Caco-2 (cell line): ENCODE measurements around the gene KRT80. TPM values are rescaled to one million over a fixed set of nuclear protein-coding genes. Genes with fewer than 3 reads are reported as not detected.
A peak's percentile ranks its signal among the peaks of the same experiment; 100 is the strongest.

Experiments used
- BruUV-seq: library from RNA; stranded (reverse); fragments of 400-500 nt; replicated peaks from 2 replicates; lab custom pipeline; 2021; lab: Mats Ljungman, UMichigan
- CTCF ChIA-PET: fragments of 300-600 bp; sonication (Branson Sonifier 250); formaldehyde crosslinking; loops from one replicate; lab custom pipeline; 2022; ENCODE audit warnings: antibody characterized with exemption; lab: Charles Lee
- POLR2A ChIA-PET: fragments of 300-600 bp; sonication (Branson Sonifier 250); formaldehyde crosslinking; loops from one replicate; lab custom pipeline; 2022; ENCODE audit warnings: antibody characterized with exemption; lab: Charles Lee
- DNase-seq, 2 experiments: peaks; one replicate each; pipeline versions ENCODE4 v3.0.0 to v3.0.0-alpha.2; 2020 to 2022
- H3K27me3 ChIP-seq: replicated peaks from 2 replicates; pipeline ENCODE4 v1.6.0; 2011; ENCODE audit warnings: low read length; ENCODE audit not compliant: control insufficient read depth, insufficient read depth
- H3K36me3 ChIP-seq: 2 replicates; pipeline ENCODE4 v1.5.1; 2011; ENCODE audit warnings: low read length; ENCODE audit not compliant: control insufficient read depth, insufficient read depth
- H3K4me1 ChIP-seq: fragments of 250-450 bp; sonication (Bioruptor Pico); 2 replicates; pipeline ENCODE4 v1.5.1; 2020; ENCODE audit warnings: mild to moderate bottlenecking
- H3K4me3 ChIP-seq: 2 replicates; pipeline ENCODE4 v1.5.1; 2011; ENCODE audit warnings: low read depth, mild to moderate bottlenecking, control low read depth, low read length
- H3K9me3 ChIP-seq: fragments of 250-450 bp; sonication (Bioruptor Pico); 2 replicates; pipeline ENCODE4 v1.5.1; 2020; ENCODE audit warnings: mild to moderate bottlenecking, moderate library complexity
- H3K27ac Mint-ChIP-seq: one replicate; pipeline ENCODE4 v1.8.0; 2022; ENCODE audit warnings: mixed read lengths; ENCODE audit not compliant: unreplicated experiment
- H3K27me3 Mint-ChIP-seq: one replicate; pipeline ENCODE4 v1.8.0; 2022; ENCODE audit warnings: mixed read lengths; ENCODE audit not compliant: insufficient read depth, unreplicated experiment
- H3K36me3 Mint-ChIP-seq: one replicate; pipeline ENCODE4 v1.8.0; 2022; ENCODE audit warnings: mild to moderate bottlenecking, mixed read lengths; ENCODE audit not compliant: insufficient read depth, unreplicated experiment
- H3K4me1 Mint-ChIP-seq: one replicate; pipeline ENCODE4 v1.8.0; 2022; ENCODE audit warnings: low read depth, mixed read lengths; ENCODE audit not compliant: unreplicated experiment
- H3K4me3 Mint-ChIP-seq: one replicate; pipeline ENCODE4 v1.8.0; 2022; ENCODE audit warnings: mild to moderate bottlenecking, moderate library complexity, mixed read lengths; ENCODE audit not compliant: unreplicated experiment
- H3K9me3 Mint-ChIP-seq: one replicate; pipeline ENCODE4 v1.8.0; 2022; ENCODE audit warnings: mixed read lengths; ENCODE audit not compliant: unreplicated experiment
- CTCF ChIP-seq, 2 experiments: fragments of 200-600 bp in 1 of 2; IDR thresholded peaks; 1 replicate in 1 of 2; 2 replicates in 1 of 2; pipeline versions ENCODE4 v1.5.1 to v1.8.0; 2011 to 2022; ENCODE audit warnings: antibody characterized with exemption in 1 of 2, control low read depth in 1 of 2, inconsistent platforms in 1 of 2, low read depth in 1 of 2, low read length in 1 of 2, mild to moderate bottlenecking in 1 of 2, moderate library complexity in 1 of 2; ENCODE audit not compliant: insufficient read depth in 1 of 2, severe bottlenecking in 1 of 2, unreplicated experiment in 1 of 2
- intact Hi-C: fragments of 100-400 bp; cut with micrococcal nuclease; formaldehyde crosslinking; loops from one replicate; pipeline ENCODE4 v1.10.0; 2022; ENCODE audit not compliant: unreplicated experiment
- total RNA-seq: library from RNA; stranded (reverse); gene quantifications from 2 replicates; pipeline ENCODE4 v1.2.3, GENCODE V29; 2022

Gene KRT80
- total RNA-seq, 1 experiment from 2014 or later, result 0.29 TPM

GRCh38 chr12:52187206-52187605 lies 4.6 kb downstream of the KRT80 start:
- H3K27me3 ChIP-seq, result no peaks in the 10 kb centered on the region
- no peak overlapping the region for H3K4me3 ChIP-seq
- H3K27ac Mint-ChIP-seq, result peak overlapping the region; percentile 45
- H3K36me3 ChIP-seq, result no peaks in the 10 kb centered on the region
- BruUV-seq, result no TSS peak
- intact Hi-C loops, result no loop called here
- H3K4me3 Mint-ChIP-seq, result no peak overlapping the region
- peaks cover 11% of the 10 kb centered on the region for H3K4me1 Mint-ChIP-seq
- H3K9me3 ChIP-seq, result no peaks in the 10 kb centered on the region
- no peak for TF ChIP-seq CTCF (IDR thresholded peaks at IDR 0.05; ENCODE audit: insufficient read depth in 1 of 2, low read depth in 1 of 2, low read length in 1 of 2, severe bottlenecking in 1 of 2, unreplicated experiment in 1 of 2)
- no peaks in the 10 kb centered on the region for H3K27me3 Mint-ChIP-seq
- H3K9me3 Mint-ChIP-seq, result no peaks in the 10 kb centered on the region
- no peaks in the 10 kb centered on the region for H3K36me3 Mint-ChIP-seq
- CTCF ChIA-PET, result no interaction called here
- DNase-seq, result no peak
- POLR2A ChIA-PET, result no interaction called here
- peaks cover 17% of the 10 kb centered on the region for H3K4me1 ChIP-seq

GRCh38 chr12:52186118-52186840 lies 5.5 kb downstream of the KRT80 start:
- POLR2A ChIA-PET, result no interaction called here
- Histone ChIP-seq H3K4me1 (peaks cover 17% of the 10 kb centered on the region), H3K27me3 (no peaks in the 10 kb centered on the region), H3K36me3 (no peaks in the 10 kb centered on the region), H3K9me3 (no peaks in the 10 kb centered on the region), H3K4me3 (no peak overlapping the region)
- no peaks in the 10 kb centered on the region for H3K9me3 Mint-ChIP-seq
- intact Hi-C loops, result no loop called here
- no peaks in the 10 kb centered on the region for H3K27me3 Mint-ChIP-seq
- H3K36me3 Mint-ChIP-seq, result no peaks in the 10 kb centered on the region
- H3K4me3 Mint-ChIP-seq, result no peak overlapping the region
- BruUV-seq, result no TSS peak
- CTCF ChIA-PET, result interaction anchor here (1.0 kb wide), 2 partner anchors 8 to 141 kb away, joined by 3 read pairs; no protein-coding TSS in a partner anchor
- no peak for TF ChIP-seq CTCF (IDR thresholded peaks at IDR 0.05; ENCODE audit: insufficient read depth in 1 of 2, low read depth in 1 of 2, low read length in 1 of 2, severe bottlenecking in 1 of 2, unreplicated experiment in 1 of 2)
- DNase-seq, result no peak
- peak overlapping the region; percentile 45 for H3K27ac Mint-ChIP-seq
- peaks cover 11% of the 10 kb centered on the region for H3K4me1 Mint-ChIP-seq

- Mint-ChIP-seq H3K4me3 (no peak overlapping the region), H3K4me1 (peaks cover 11% of the 10 kb centered on the region), H3K36me3 (no peaks in the 10 kb centered on the region), H3K27me3 (no peaks in the 10 kb centered on the region), H3K27ac (no peak overlapping the region), H3K9me3 (no peaks in the 10 kb centered on the region)
- H3K4me1 ChIP-seq, result peaks cover 17% of the 10 kb centered on the region
- no peak for DNase-seq
- TF ChIP-seq CTCF (IDR thresholded peaks at IDR 0.05; ENCODE audit: insufficient read depth in 1 of 2, low read depth in 1 of 2, low read length in 1 of 2, severe bottlenecking in 1 of 2, unreplicated experiment in 1 of 2), result no peak
- H3K27me3 ChIP-seq, result no peaks in the 10 kb centered on the region
- intact Hi-C loops, result no loop called here
- BruUV-seq, result no TSS peak
- no peaks in the 10 kb centered on the region for H3K36me3 ChIP-seq
- H3K9me3 ChIP-seq, result no peaks in the 10 kb centered on the region
- ChIA-PET CTCF (interaction anchor here (1.0 kb wide), 2 partner anchors 9 to 142 kb away, joined by 3 read pairs; no protein-coding TSS in a partner anchor), POLR2A (no interaction called here)
- H3K4me3 ChIP-seq, result no peak overlapping the region
These were observed 6.3 kb downstream of the KRT80 start for GRCh38 chr12:52185400-52185967.
